ENCODE data around the gene KRT15.

- TF ChIP-seq POLR2A (IDR thresholded peaks at IDR 0.05): no peak
- TF ChIP-seq CTCF (IDR thresholded peaks at IDR 0.05): no peak
- TF ChIP-seq EP300 (IDR thresholded peaks at IDR 0.05): no peak
These were observed 45.0 kb upstream of the KRT15 start for GRCh38 chr17:41563607-41564170.

Measured in tibial nerve (tissue), 4 donors.